H1 (cell line): Measurements from ENCODE around the gene SKA1. TPM values are rescaled to one million over a fixed set of nuclear protein-coding genes. Genes with fewer than 3 reads are reported as not detected.

Experiments
- CTCF ChIA-PET: fragments of 300-600 bp; sonication (Branson Sonifier 250); formaldehyde crosslinking; loops from one replicate; lab custom pipeline; 2021; ENCODE audit not compliant: partially characterized antibody; lab: Charles Lee
- POLR2A ChIA-PET: fragments of 300-600 bp; sonication (Branson Sonifier 250); formaldehyde crosslinking; loops from one replicate; lab custom pipeline; 2021; ENCODE audit warnings: inconsistent platforms; ENCODE audit not compliant: partially characterized antibody; lab: Charles Lee
- DNase-seq, 2 experiments: peaks; one replicate each; pipeline versions ENCODE4 v3.0.0 to v3.0.0-alpha.2; 2010 to 2022; ENCODE audit warnings: low spot score in 2 of 2, low read depth in 1 of 2, mixed read lengths in 1 of 2
- FAIRE-seq: peaks from 2 replicates; lab custom pipeline; 2011; peaks lifted over from hg19 to GRCh38; lab: Jason Lieb, UNC
- H2AFZ ChIP-seq: 2 replicates; pipeline ENCODE4 v1.8.1; 2012; ENCODE audit warnings: low read length, inconsistent platforms
- H2AK5ac ChIP-seq: 2 replicates; pipeline ENCODE4 v1.6.1; 2013; ENCODE audit warnings: low read depth, low read length
- H2BK120ac ChIP-seq: replicated peaks from 2 replicates; pipeline ENCODE3; 2013; ENCODE audit warnings: low read depth, low read length, inconsistent platforms
- H2BK12ac ChIP-seq: 2 replicates; pipeline ENCODE4 v1.6.1; 2013; ENCODE audit warnings: low read depth, low read length
- H2BK15ac ChIP-seq: 2 replicates; pipeline ENCODE4 v1.6.1; 2013; ENCODE audit warnings: low read length
- H2BK20ac ChIP-seq: 2 replicates; pipeline ENCODE4 v1.6.1; 2013; ENCODE audit warnings: low read length
- H2BK5ac ChIP-seq: 2 replicates; pipeline ENCODE4 v1.6.1; 2013; ENCODE audit warnings: low read depth, low read length
- H3K14ac ChIP-seq: 2 replicates; pipeline ENCODE4 v1.6.1; 2013; ENCODE audit warnings: inconsistent platforms; ENCODE audit not compliant: insufficient read length
- H3K18ac ChIP-seq: 2 replicates; pipeline ENCODE4 v1.6.1; 2013; ENCODE audit warnings: low read length; ENCODE audit errors: extremely low read depth
- H3K23ac ChIP-seq: 2 replicates; pipeline ENCODE4 v1.6.1; 2013; ENCODE audit warnings: inconsistent platforms; ENCODE audit not compliant: insufficient read length
- H3K23me2 ChIP-seq: 2 replicates; pipeline ENCODE4 v1.6.1; 2013; ENCODE audit warnings: low read depth, low read length
- H3K27ac ChIP-seq: 2 replicates; pipeline ENCODE4 v1.6.1; 2011; ENCODE audit warnings: low read depth, low read length, inconsistent platforms
- H3K27me3 ChIP-seq, 4 experiments: replicated peaks in 1 of 4; 1 replicate in 1 of 4; 2 replicates in 3 of 4; pipeline versions ENCODE4 v1.6.1 to v1.8.1; 2011 to 2013; ENCODE audit warnings: low read length in 3 of 4, mild to moderate bottlenecking in 3 of 4, inconsistent platforms in 2 of 4, mixed read lengths in 2 of 4, moderate library complexity in 1 of 4; ENCODE audit not compliant: control insufficient read depth in 3 of 4, insufficient read depth in 3 of 4; ENCODE audit errors: extremely low read depth in 1 of 4
- H3K36me3 ChIP-seq, 4 experiments: 2 replicates each; pipeline versions ENCODE4 v1.6.1 to v1.8.1; 2011 to 2013; ENCODE audit warnings: mild to moderate bottlenecking in 4 of 4, low read length in 3 of 4, moderate library complexity in 2 of 4, control low read depth in 1 of 4, inconsistent platforms in 1 of 4; ENCODE audit not compliant: insufficient read depth in 4 of 4, control insufficient read depth in 2 of 4
- H3K4ac ChIP-seq: replicated peaks from 2 replicates; pipeline ENCODE3; 2013; ENCODE audit warnings: low read length, low read depth, mixed read lengths, inconsistent platforms; ENCODE audit not compliant: insufficient read length
- H3K4me1 ChIP-seq, 4 experiments: replicated peaks in 1 of 4; 1 replicate in 1 of 4; 2 replicates in 3 of 4; pipeline versions ENCODE4 v1.6.1 to v1.8.1; 2011 to 2013; ENCODE audit warnings: low read length in 3 of 4, inconsistent platforms in 2 of 4, mixed read lengths in 1 of 4; ENCODE audit not compliant: insufficient read depth in 4 of 4, control insufficient read depth in 3 of 4
- H3K4me2 ChIP-seq, 2 experiments: 2 replicates each; pipeline versions ENCODE4 v1.6.1 to v1.8.1; 2011 to 2013; ENCODE audit warnings: low read depth in 2 of 2, low read length in 2 of 2, control low read depth in 1 of 2, inconsistent platforms in 1 of 2, mild to moderate bottlenecking in 1 of 2; ENCODE audit not compliant: insufficient read depth in 1 of 2
- H3K4me3 ChIP-seq, 4 experiments: fragments of 200-600, 300-600 bp in 1 of 4; sonication (generic), shearing (Covaris generic), sonication (Bioruptor Twin) in 1 of 4; 2 replicates each; pipeline versions ENCODE4 v1.5.1 to v1.8.1; 2011 to 2016; ENCODE audit warnings: low read length in 4 of 4, low read depth in 3 of 4, control low read depth in 2 of 4, inconsistent platforms in 2 of 4, mild to moderate bottlenecking in 2 of 4, mixed read lengths in 1 of 4, moderate library complexity in 1 of 4; ENCODE audit not compliant: insufficient read depth in 2 of 4; ENCODE audit errors: extremely low read depth in 1 of 4
- H3K56ac ChIP-seq: replicated peaks from 2 replicates; pipeline ENCODE3; 2013; ENCODE audit warnings: low read depth, mild to moderate bottlenecking, mixed read lengths, low read length, inconsistent platforms; ENCODE audit not compliant: insufficient read length
- H3K79me1 ChIP-seq: 2 replicates; pipeline ENCODE4 v1.6.1; 2013; ENCODE audit warnings: low read depth, low read length, control low read depth
- H3K79me2 ChIP-seq, 2 experiments: 2 replicates each; pipeline versions ENCODE4 v1.6.1 to v1.8.1; 2012 to 2013; ENCODE audit warnings: low read length in 2 of 2, mild to moderate bottlenecking in 2 of 2, inconsistent platforms in 1 of 2; ENCODE audit not compliant: insufficient read depth in 2 of 2, control insufficient read depth in 1 of 2
- H3K9ac ChIP-seq, 4 experiments: replicated peaks in 1 of 4; 1 replicate in 1 of 4; 2 replicates in 3 of 4; pipeline versions ENCODE4 v1.6.1 to v1.8.1; 2011 to 2013; ENCODE audit warnings: low read depth in 3 of 4, low read length in 3 of 4, control low read depth in 2 of 4, mild to moderate bottlenecking in 2 of 4, moderate library complexity in 2 of 4, inconsistent platforms in 1 of 4; ENCODE audit errors: extremely low read depth in 1 of 4
- H3K9me3 ChIP-seq, 2 experiments: 2 replicates each; pipeline versions ENCODE4 v1.6.1 to v1.8.1; 2012 to 2013; ENCODE audit warnings: mild to moderate bottlenecking in 2 of 2, moderate library complexity in 2 of 2, control low read depth in 1 of 2, inconsistent platforms in 1 of 2, low read depth in 1 of 2, low read length in 1 of 2, mixed read lengths in 1 of 2; ENCODE audit not compliant: insufficient read depth in 2 of 2
- H4K20me1 ChIP-seq, 2 experiments: replicated peaks in 1 of 2; 2 replicates each; pipeline versions ENCODE3 to v1.8.1; 2011 to 2013; ENCODE audit warnings: inconsistent platforms in 2 of 2, low read length in 2 of 2, mild to moderate bottlenecking in 1 of 2; ENCODE audit not compliant: insufficient read depth in 2 of 2, control insufficient read depth in 1 of 2
- H4K5ac ChIP-seq: 2 replicates; pipeline ENCODE4 v1.6.1; 2013; ENCODE audit warnings: low read length, low read depth, mixed read lengths, inconsistent platforms; ENCODE audit not compliant: insufficient read length
- H4K8ac ChIP-seq: 2 replicates; pipeline ENCODE4 v1.8.0; 2013; ENCODE audit warnings: mild to moderate bottlenecking, moderate library complexity, low read length, inconsistent platforms; ENCODE audit not compliant: insufficient read depth; ENCODE audit errors: extremely low read depth
- H4K91ac ChIP-seq: replicated peaks from 2 replicates; pipeline ENCODE3; 2013; ENCODE audit warnings: low read length, mixed read lengths, inconsistent platforms; ENCODE audit not compliant: insufficient read length
- CHD1 ChIP-seq: IDR thresholded peaks from 2 replicates; pipeline ENCODE4 v1.6.1; 2012; ENCODE audit warnings: low read depth, low read length, improper control_type of control experiment
- CHD2 ChIP-seq: IDR thresholded peaks from 2 replicates; pipeline ENCODE4 v1.6.1; 2012; ENCODE audit warnings: low read length, improper control_type of control experiment
- EGR1 ChIP-seq: IDR thresholded peaks from 2 replicates; pipeline ENCODE4 v1.6.1; 2011; ENCODE audit warnings: low read depth, low read length, borderline replicate concordance
- GTF2F1 ChIP-seq: IDR thresholded peaks from 2 replicates; pipeline ENCODE4 v1.6.1; 2012; ENCODE audit warnings: low read depth, low read length, improper control_type of control experiment, borderline replicate concordance
- POLR2A ChIP-seq, 2 experiments: IDR thresholded peaks; 1 replicate in 1 of 2; 2 replicates in 1 of 2; pipeline ENCODE4 v1.6.1; 2011; ENCODE audit warnings: low read depth in 2 of 2, low read length in 2 of 2, mild to moderate bottlenecking in 2 of 2; ENCODE audit errors: control extremely low read depth in 1 of 2
- RBBP5 ChIP-seq: IDR thresholded peaks from 2 replicates; pipeline ENCODE4 v1.7.1; 2012; ENCODE audit warnings: low read depth, mild to moderate bottlenecking, inconsistent platforms, low read length, moderate library complexity, borderline replicate concordance
- SP4 ChIP-seq: IDR thresholded peaks from 2 replicates; pipeline ENCODE4 v1.6.1; 2012; ENCODE audit warnings: low read length, inconsistent platforms
- TAF1 ChIP-seq: IDR thresholded peaks from 2 replicates; pipeline ENCODE4 v1.6.1; 2011; ENCODE audit warnings: mild to moderate bottlenecking, low read depth, low read length
- TCF12 ChIP-seq: IDR thresholded peaks from 2 replicates; pipeline ENCODE4 v1.6.1; 2011; ENCODE audit warnings: low read depth, mild to moderate bottlenecking, low read length
- WGBS, 2 experiments: shearing (Covaris generic) in 1 of 2; methylation state at CpG; one replicate each; pipeline versions ENCODE4 v1.1.6 to v1.1.7; 2013 to 2015; ENCODE audit warnings: low lambda C conversion rate in 2 of 2, mixed read lengths in 2 of 2, inconsistent platforms in 1 of 2, low coverage in 1 of 2, missing lambda C conversion rate in 1 of 2; ENCODE audit not compliant: insufficient replicate concordance in 2 of 2, insufficient coverage in 1 of 2, insufficient read length in 1 of 2; ENCODE audit errors: extremely low coverage in 1 of 2, missing lambda C conversion rate in 1 of 2; 5-methylcytosine and 5-hydroxymethylcytosine counted together
- polyA plus RNA-seq, 7 experiments: library from polyadenylated mRNA; depleted of rRNA in 3 of 7; stranded (reverse) in 5 of 7; unstranded in 2 of 7; fragments of >200 nt in 5 of 7; fragments of 200-250 nt in 2 of 7; gene quantifications; 1 replicate in 5 of 7; 2 replicates in 1 of 7; 4 replicates in 1 of 7; pipeline versions ENCODE4 v1.2.1 to v1.2.3, GENCODE V29; 2011 to 2013; ENCODE audit warnings: missing spikeins in 2 of 7, mixed read lengths in 2 of 7
- total RNA-seq: library from RNA; stranded (reverse); fragmentation: NEBNext Ultra II Directional; extraction: Animal tissue kit (Norgen Biotek cat#: 25700); gene quantifications from 2 replicates; pipeline ENCODE4 v1.2.1, GENCODE V29; 2021
- TF ChIP-seq, protein P1 (sequence below): IDR thresholded peaks from 2 replicates; pipeline ENCODE4 v1.6.1; 2011; ENCODE audit warnings: low read length, improper control_type of control experiment
- TF ChIP-seq, protein P2 (sequence below), 3 experiments: IDR thresholded peaks; 1 replicate in 2 of 3; 2 replicates in 1 of 3; pipeline versions ENCODE4 v1.5.1 to v1.6.1; 2011; ENCODE audit warnings: low read length in 3 of 3, mild to moderate bottlenecking in 3 of 3, inconsistent platforms in 2 of 3, low read depth in 1 of 3, moderate library complexity in 1 of 3; ENCODE audit not compliant: insufficient read depth in 1 of 3; ENCODE audit errors: control extremely low read depth in 1 of 3

Gene SKA1
- total and polyA plus RNA-seq, 2 of the 8 experiments (the other 6 are each of a cell fraction or from before 2014, with no cell fraction given), result 8.6 to 22.9 TPM

DNA sequence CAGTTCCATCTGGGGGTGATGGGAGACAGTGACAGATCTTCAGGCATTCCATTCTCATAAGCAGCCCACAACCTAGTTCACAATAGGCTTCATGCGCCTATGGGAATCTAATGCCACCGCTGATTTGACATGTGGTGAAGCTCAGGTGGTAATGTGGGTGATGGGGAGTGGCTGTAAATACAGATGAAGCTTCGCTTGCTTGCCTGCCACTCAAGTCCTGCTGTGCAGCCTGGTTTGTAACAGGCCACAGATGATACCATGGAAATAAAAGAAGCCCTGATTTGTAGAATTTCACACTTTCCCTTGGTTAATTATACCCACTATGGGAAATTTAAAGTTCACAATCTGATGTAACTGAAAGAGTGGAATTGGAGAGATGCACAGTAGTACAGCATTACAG lies 46.9 kb upstream of the SKA1 start:
- Histone ChIP-seq H4K91ac (no peak overlapping the region), H3K23ac (no peak overlapping the region), H3K79me2 (no peaks in the 10 kb centered on the region), H3K79me1 (no peaks in the 10 kb centered on the region), H4K8ac (no peak overlapping the region), H4K20me1 (no peaks in the 10 kb centered on the region), H3K4me2 (no peak overlapping the region), H2BK15ac (no peak overlapping the region), H3K4ac (no peak overlapping the region), H3K14ac (no peak overlapping the region), H3K56ac (no peak overlapping the region), H3K27me3 (no peaks in the 10 kb centered on the region; a peak in 1 of 7 replicates), H3K36me3 (no peaks in the 10 kb centered on the region), H2BK120ac (no peak overlapping the region), H2BK5ac (no peak overlapping the region), H2AFZ (no peak overlapping the region), H2BK20ac (no peak overlapping the region), H3K18ac (no peak overlapping the region), H2AK5ac (no peak overlapping the region), H3K4me3 (no peak overlapping the region), H3K23me2 (no peaks in the 10 kb centered on the region), H3K9me3 (no peaks in the 10 kb centered on the region), H4K5ac (no peak overlapping the region), H3K9ac (no peak overlapping the region), H2BK12ac (no peak overlapping the region), H3K27ac (no peak overlapping the region), H3K4me1 (no peaks in the 10 kb centered on the region)
- ChIA-PET POLR2A (no interaction called here), CTCF (interaction anchor here (1.7 kb wide), 1 partner anchor 12 kb away, joined by 6 read pairs; no protein-coding TSS in a partner anchor)
- no peak for DNase-seq
- TF ChIP-seq, protein P1, sequence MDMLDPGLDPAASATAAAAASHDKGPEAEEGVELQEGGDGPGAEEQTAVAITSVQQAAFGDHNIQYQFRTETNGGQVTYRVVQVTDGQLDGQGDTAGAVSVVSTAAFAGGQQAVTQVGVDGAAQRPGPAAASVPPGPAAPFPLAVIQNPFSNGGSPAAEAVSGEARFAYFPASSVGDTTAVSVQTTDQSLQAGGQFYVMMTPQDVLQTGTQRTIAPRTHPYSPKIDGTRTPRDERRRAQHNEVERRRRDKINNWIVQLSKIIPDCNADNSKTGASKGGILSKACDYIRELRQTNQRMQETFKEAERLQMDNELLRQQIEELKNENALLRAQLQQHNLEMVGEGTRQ, result no peak
- TF ChIP-seq EGR1, result no peak
- no peak for TF ChIP-seq TCF12
- no peak for TF ChIP-seq CHD1
- TF ChIP-seq, protein P2, sequence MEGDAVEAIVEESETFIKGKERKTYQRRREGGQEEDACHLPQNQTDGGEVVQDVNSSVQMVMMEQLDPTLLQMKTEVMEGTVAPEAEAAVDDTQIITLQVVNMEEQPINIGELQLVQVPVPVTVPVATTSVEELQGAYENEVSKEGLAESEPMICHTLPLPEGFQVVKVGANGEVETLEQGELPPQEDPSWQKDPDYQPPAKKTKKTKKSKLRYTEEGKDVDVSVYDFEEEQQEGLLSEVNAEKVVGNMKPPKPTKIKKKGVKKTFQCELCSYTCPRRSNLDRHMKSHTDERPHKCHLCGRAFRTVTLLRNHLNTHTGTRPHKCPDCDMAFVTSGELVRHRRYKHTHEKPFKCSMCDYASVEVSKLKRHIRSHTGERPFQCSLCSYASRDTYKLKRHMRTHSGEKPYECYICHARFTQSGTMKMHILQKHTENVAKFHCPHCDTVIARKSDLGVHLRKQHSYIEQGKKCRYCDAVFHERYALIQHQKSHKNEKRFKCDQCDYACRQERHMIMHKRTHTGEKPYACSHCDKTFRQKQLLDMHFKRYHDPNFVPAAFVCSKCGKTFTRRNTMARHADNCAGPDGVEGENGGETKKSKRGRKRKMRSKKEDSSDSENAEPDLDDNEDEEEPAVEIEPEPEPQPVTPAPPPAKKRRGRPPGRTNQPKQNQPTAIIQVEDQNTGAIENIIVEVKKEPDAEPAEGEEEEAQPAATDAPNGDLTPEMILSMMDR (IDR thresholded peaks at IDR 0.05; ENCODE audit: control extremely low read depth in 1 of 3, insufficient read depth in 1 of 3, low read depth in 1 of 3, low read length in 3 of 3), result no peak
- TF ChIP-seq SP4, result no peak
- no peak for TF ChIP-seq RBBP5
- no peak for TF ChIP-seq POLR2A (IDR thresholded peaks at IDR 0.05; ENCODE audit: control extremely low read depth in 1 of 2, low read depth in 2 of 2, low read length in 2 of 2)
- TF ChIP-seq GTF2F1, result no peak
- TF ChIP-seq TAF1, result no peak
- TF ChIP-seq CHD2, result no peak
- no peak for FAIRE-seq
- 83% methylated on average over 3 of the region's 3 CpGs; no CpG with 5 or more reads in 1 of the 2 experiments for WGBS, 2 experiments
